Measurements from ENCODE around the gene WDTC1. TPM values are rescaled to one million over a fixed set of nuclear protein-coding genes. Genes with fewer than 3 reads are reported as not detected.

WDTC1 gene
- total and polyA plus RNA-seq, 2 donors (not counting 1 experiment from before 2014, with no cell fraction given): 32.5 to 69.1 TPM

DNA sequence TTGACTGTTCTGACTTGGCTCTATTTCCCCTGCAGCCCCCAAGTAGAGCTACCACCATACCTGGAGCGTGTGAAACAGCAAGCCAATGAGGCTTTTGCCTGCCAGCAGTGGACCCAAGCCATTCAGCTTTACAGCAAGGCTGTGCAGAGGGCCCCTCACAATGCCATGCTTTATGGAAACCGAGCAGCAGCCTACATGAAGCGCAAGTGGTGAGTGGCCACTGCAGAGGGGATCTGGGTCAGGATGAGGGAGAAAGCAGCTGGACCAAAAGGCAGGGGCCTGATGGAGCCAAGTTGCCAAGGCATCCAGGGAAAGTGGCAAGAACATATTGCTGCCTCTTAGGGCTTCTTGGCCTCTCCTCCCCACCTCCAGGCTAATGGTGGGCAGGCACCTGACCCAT, 63.5 kb downstream of the WDTC1 start:
- no peak overlapping the region for H3K9ac ChIP-seq (ENCODE audit: low read length)
- H3K9me3 ChIP-seq (ENCODE audit: control extremely low read depth in 1 of 3, control insufficient read depth in 2 of 3, insufficient read depth in 1 of 3, low read length in 2 of 3): no peaks in the 10 kb centered on the region
- no peak for DNase-seq
- H3K4me3 ChIP-seq (ENCODE audit: control extremely low read depth in 1 of 5, extremely low read depth in 1 of 5, insufficient read depth in 1 of 5, low read depth in 2 of 5, low read length in 4 of 5): no peak overlapping the region
- H3K79me2 ChIP-seq (ENCODE audit: control insufficient read depth, insufficient read depth, low read length): no peaks in the 10 kb centered on the region
- intact Hi-C loops (cut with micrococcal nuclease): no loop called here
- POLR2A ChIA-PET: no interaction called here
- H2AFZ ChIP-seq (ENCODE audit: insufficient read depth, low read depth, low read length, poor library complexity, severe bottlenecking): no peak overlapping the region
- no peak overlapping the region for H3K27ac Mint-ChIP-seq
- no peaks in the 10 kb centered on the region for H3K27me3 Mint-ChIP-seq
- no peak overlapping the region for H3K4me3 Mint-ChIP-seq
- peaks cover 3% of the 10 kb centered on the region for H3K4me1 Mint-ChIP-seq
- H3K36me3 ChIP-seq (replicated peaks in 1 of 2; ENCODE audit: control extremely low read depth in 1 of 2, control insufficient read depth in 1 of 2, extremely low read depth in 1 of 2, insufficient read depth in 2 of 2, low read length in 1 of 2): peaks cover 0 to 80% of the 10 kb centered on the region in 2 experiments
- TF ChIP-seq, protein P1, sequence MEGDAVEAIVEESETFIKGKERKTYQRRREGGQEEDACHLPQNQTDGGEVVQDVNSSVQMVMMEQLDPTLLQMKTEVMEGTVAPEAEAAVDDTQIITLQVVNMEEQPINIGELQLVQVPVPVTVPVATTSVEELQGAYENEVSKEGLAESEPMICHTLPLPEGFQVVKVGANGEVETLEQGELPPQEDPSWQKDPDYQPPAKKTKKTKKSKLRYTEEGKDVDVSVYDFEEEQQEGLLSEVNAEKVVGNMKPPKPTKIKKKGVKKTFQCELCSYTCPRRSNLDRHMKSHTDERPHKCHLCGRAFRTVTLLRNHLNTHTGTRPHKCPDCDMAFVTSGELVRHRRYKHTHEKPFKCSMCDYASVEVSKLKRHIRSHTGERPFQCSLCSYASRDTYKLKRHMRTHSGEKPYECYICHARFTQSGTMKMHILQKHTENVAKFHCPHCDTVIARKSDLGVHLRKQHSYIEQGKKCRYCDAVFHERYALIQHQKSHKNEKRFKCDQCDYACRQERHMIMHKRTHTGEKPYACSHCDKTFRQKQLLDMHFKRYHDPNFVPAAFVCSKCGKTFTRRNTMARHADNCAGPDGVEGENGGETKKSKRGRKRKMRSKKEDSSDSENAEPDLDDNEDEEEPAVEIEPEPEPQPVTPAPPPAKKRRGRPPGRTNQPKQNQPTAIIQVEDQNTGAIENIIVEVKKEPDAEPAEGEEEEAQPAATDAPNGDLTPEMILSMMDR (IDR thresholded peaks at IDR 0.05): no peak
- no peaks in the 10 kb centered on the region for H3K9me3 Mint-ChIP-seq (ENCODE audit: insufficient read depth)
- no peaks in the 10 kb centered on the region for H3K27me3 ChIP-seq (replicated peaks in 1 of 4; ENCODE audit: control extremely low read depth in 1 of 4, control insufficient read depth in 3 of 4, insufficient read depth in 4 of 4, low read length in 3 of 4)
- no peak overlapping the region for H3K27ac ChIP-seq (ENCODE audit: low read length in 2 of 2)
- H3K4me1 ChIP-seq (ENCODE audit: control insufficient read depth in 2 of 2, insufficient read depth in 2 of 2, low read length in 2 of 2): peaks cover 0 to 8% of the 10 kb centered on the region in 2 donors
- 98% methylated on average over 3 of the region's 3 CpGs for WGBS (ENCODE audit: insufficient coverage)
- peaks cover 9% of the 10 kb centered on the region for H4K20me1 ChIP-seq (ENCODE audit: control insufficient read depth, insufficient read depth, low read length, poor library complexity, severe bottlenecking)
- CTCF ChIA-PET: interaction anchor here (0.6 to 13.5 kb wide), 27 partner anchors 10 to 504 kb away, joined by 3 to 402 read pairs (median 14); partner anchors contain the start of genes AHDC1, GPR3, IFI6 and MAP3K6
- H3K4me2 ChIP-seq (replicated peaks; ENCODE audit: low read depth, low read length, poor library complexity, severe bottlenecking): no peak overlapping the region
- no peak for ATAC-seq (ENCODE audit: low read depth)

DNA sequence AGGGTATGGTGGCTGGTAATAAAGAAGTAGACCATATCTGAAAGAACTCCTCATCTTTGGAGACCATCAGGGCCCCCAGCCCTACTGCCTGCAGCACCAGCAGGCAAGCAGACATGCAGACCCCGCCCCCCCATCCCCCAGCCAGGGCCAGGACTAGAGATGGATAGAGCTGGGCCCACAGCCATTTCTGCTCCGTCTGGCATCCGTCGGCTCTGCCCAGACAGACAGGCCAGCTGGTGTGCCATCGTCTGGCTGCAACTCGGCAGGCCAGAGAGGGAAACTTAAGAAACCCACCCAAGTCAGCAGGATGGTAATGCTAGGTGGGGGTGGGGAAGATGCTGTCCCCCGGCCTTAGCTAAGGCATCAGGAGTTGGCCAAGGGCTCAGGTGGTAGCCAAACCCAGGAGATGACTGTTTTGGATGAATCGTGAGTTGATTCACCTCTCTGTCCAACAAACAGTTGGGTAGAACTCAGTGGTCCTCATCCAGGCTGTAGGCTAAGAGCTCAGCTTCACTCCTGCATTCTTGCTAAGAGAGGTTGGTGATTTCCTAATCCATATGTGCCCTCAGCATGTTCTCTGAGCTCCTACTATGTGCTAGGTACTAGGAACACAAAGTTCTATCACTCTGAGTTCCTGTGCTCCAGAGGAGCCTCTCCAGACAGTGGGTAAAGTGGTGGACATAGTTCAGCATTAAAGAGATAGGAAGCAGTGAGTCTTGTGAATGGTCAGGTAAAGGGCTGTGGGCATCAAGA, 64.4 kb downstream of the WDTC1 start:
- TF ChIP-seq EZH2 (IDR thresholded peaks at IDR 0.05; ENCODE audit: borderline replicate concordance, insufficient read depth, low read depth, low read length, poor library complexity, severe bottlenecking): no peak
- Histone ChIP-seq H3K27ac (ENCODE audit: low read length in 2 of 2) (no peak overlapping the region), H3K27me3 (replicated peaks in 1 of 4; ENCODE audit: control extremely low read depth in 1 of 4, control insufficient read depth in 3 of 4, insufficient read depth in 4 of 4, low read length in 3 of 4) (no peaks in the 10 kb centered on the region), H3K9ac (ENCODE audit: low read length) (no peak overlapping the region), H3K9me3 (ENCODE audit: control extremely low read depth in 1 of 3, control insufficient read depth in 2 of 3, insufficient read depth in 1 of 3, low read length in 2 of 3) (no peaks in the 10 kb centered on the region), H3K4me3 (ENCODE audit: control extremely low read depth in 1 of 5, extremely low read depth in 1 of 5, insufficient read depth in 1 of 5, low read depth in 2 of 5, low read length in 4 of 5) (no peak overlapping the region), H3K4me1 (ENCODE audit: control insufficient read depth in 2 of 2, insufficient read depth in 2 of 2, low read length in 2 of 2) (peaks cover 0 to 8% of the 10 kb centered on the region in 2 donors), H4K20me1 (ENCODE audit: control insufficient read depth, insufficient read depth, low read length, poor library complexity, severe bottlenecking) (peaks cover 9% of the 10 kb centered on the region), H3K4me2 (replicated peaks; ENCODE audit: low read depth, low read length, poor library complexity, severe bottlenecking) (no peak overlapping the region), H3K36me3 (replicated peaks in 1 of 2; ENCODE audit: control extremely low read depth in 1 of 2, control insufficient read depth in 1 of 2, extremely low read depth in 1 of 2, insufficient read depth in 2 of 2, low read length in 1 of 2) (peaks cover 0 to 82% of the 10 kb centered on the region in 2 experiments), H3K79me2 (ENCODE audit: control insufficient read depth, insufficient read depth, low read length) (no peaks in the 10 kb centered on the region), H2AFZ (ENCODE audit: insufficient read depth, low read depth, low read length, poor library complexity, severe bottlenecking) (no peak overlapping the region)
- H3K27ac Mint-ChIP-seq: no peak overlapping the region
- H3K4me3 Mint-ChIP-seq: no peak overlapping the region
- CTCF ChIA-PET: interaction anchor here (0.8 to 13.5 kb wide), 24 partner anchors 9 to 503 kb away, joined by 3 to 402 read pairs (median 18); partner anchors contain the start of genes AHDC1, GPR3, MAP3K6 and TMEM222
- no peaks in the 10 kb centered on the region for H3K27me3 Mint-ChIP-seq
- peaks cover 3% of the 10 kb centered on the region for H3K4me1 Mint-ChIP-seq
- DNase-seq: no peak
- ATAC-seq (ENCODE audit: low read depth): no peak
- 100% methylated on average over 6 of the region's 8 CpGs for WGBS (ENCODE audit: insufficient coverage)
- H3K9me3 Mint-ChIP-seq (ENCODE audit: insufficient read depth): no peaks in the 10 kb centered on the region
- POLR2A ChIA-PET: no interaction called here
- intact Hi-C loops (cut with micrococcal nuclease): no loop called here

All from B cell (primary cell).